SHP77 (cell line): ENCODE results near the gene AKR1D1.
"Not testable (repeated sequence)": the region's sequence is repeated elsewhere in the genome, so short reads cannot be mapped to it uniquely, and the experiment has no call there.

Source experiments
- DNase-seq, 2 experiments: peaks; one replicate each; lab custom pipeline; 2025; lab: John Stamatoyannopoulos, UW

AKR1D1 gene

GRCh38 chr7:138122162-138122561, 45.9 kb downstream of the AKR1D1 start:
- no peak for DNase-seq

DNA sequence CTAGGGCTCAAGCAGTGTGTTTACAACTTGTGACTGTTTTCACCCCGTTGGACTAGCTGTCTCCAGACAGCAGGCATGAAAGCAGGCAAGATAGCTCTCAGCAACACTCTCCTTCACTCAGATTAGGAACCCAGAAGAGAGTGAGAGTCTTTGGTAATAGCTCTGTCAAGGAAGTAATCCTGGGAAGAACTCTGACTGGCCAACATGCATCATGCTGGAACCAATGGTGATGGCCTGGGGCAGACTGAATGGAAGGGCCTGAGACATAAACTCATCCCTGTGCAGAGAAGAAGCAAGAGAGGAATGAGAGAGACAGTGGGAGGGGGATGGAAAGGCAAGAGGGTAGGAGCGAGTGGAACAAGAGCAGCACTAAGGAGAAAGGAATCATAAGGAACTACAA, 48.9 kb downstream of the AKR1D1 start:
- DNase-seq: no peak

DNA sequence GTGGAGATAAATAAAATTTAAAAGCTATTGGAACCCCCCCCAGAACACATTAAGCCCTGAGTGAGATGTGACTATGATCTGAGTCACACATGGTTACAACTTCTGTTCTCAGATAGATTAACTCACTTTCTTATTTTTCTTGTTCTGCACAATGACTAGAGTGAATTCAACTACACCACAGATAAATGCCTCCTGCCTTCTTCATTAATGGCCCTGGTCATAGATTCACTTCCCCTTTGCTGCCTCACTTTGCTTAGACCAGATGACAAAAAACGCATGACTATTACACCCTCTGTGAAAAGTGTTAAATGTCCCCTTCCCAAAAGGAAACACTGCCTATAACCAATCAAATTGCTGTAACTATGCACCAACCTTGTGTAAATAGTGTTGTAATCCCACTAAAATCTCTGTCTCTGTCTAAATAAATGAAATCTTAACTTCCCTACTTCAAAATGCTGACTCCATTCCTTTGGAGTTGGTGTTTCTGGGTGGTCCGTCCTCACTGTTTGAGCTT, 49.4 kb downstream of the AKR1D1 start:
- no peak for DNase-seq

GRCh38 chr7:138126928-138127327, 50.7 kb downstream of the AKR1D1 start:
- no peak for DNase-seq

DNA sequence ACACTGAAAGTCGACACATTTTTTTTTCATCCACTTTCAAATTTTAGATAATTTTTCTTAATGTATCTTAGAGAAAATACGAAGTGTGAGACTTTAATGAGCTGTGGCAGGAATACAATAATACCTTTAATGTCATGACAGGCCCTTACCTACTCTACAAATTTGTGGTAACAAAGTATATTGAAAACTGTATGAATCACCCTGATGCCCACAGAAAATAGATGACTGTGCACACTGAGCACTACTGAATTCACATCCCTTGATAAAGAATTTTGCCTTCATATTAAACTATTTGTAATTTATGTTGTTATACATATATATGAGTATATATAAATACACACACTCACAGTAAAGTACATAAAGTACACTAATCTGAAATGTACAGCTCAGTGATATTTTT, 51.7 kb downstream of the AKR1D1 start:
- DNase-seq: no peak

DNA sequence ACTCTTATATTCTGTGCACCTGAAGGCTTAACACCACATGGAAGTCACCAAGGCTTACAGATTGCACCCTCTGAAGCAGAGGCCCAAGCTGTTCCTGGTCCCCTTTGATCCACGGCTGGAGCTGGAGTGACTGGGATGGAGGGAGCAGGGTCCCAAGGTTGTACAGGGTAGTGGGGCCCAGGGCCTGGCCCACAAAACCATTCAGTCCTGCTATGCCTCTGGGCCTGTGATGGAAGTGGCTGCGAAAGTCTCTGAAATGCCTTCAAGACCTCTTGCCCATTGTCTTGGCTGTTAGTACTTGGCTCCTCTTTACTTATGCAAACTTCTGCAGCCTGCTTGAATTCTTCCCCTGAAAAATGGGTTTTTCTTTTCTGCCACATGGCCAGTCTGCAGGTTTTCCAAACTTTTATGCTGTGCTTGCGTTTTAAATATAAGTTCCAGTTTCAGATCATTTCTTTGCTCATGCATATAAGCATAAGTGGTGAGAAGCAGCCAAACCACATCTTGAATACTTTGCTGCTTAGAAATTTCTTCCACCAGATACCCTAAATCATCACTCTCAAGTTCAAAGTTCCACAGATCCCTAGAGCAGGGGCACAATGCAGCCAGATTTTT, 53.4 kb downstream of the AKR1D1 start:
- DNase-seq: no peak

- DNase-seq: no peak
Measured at GRCh38 chr7:138137423-138138171, 61.3 kb downstream of the AKR1D1 start.

DNA sequence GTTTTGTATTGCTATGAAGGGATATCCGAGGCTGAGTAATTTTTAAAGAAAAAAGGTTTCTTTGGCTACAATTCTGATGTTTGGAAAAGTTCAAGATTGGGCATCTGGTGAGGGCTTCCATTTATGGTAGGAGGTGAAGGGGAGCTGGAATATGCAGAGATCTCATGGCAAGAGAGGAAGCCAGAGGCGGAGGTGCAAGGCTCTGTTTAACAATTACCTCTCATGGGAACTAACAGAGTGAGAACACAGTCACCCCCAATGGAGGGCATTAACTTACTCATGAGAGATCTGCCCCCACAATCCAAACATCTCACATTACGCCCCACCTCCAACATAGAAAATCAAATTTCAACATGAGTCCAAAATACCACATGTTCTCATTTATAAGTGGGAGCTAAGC, 62.0 kb downstream of the AKR1D1 start:
- no peak for DNase-seq

DNA sequence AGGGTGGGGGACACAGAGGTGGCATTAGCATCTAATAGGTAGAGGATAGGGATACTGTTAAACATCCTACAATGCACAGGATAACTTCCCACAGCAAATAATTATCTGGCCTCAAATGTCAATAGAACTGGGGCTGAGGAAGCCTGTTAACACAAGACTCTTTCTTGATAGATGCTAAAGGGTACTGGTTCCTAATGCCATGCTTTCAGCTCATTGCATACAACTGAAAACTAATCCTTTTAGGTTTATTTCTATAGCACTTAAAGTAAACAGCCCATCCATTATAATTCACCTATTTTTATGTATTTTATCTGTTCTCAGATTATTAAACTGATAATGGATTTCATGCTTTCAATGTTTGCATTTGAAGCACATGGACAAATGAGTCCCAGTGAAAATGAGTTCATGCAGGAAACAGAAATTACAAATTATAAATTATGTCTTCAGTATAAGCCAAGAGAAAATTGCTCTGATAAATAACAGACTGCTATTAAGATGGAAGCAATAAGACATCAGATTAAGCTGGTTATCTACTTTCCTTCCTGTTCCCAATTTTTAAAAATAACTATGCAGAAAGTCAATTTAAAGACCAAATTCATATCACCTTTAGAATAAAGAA, 66.4 kb downstream of the AKR1D1 start:
- no peak for DNase-seq

- no peak for DNase-seq
Measured at GRCh38 chr7:138144958-138145357, 68.7 kb downstream of the AKR1D1 start.

- not testable (repeated sequence) for DNase-seq
Measured at GRCh38 chr7:138146221-138146620, 70.0 kb downstream of the AKR1D1 start.

DNA sequence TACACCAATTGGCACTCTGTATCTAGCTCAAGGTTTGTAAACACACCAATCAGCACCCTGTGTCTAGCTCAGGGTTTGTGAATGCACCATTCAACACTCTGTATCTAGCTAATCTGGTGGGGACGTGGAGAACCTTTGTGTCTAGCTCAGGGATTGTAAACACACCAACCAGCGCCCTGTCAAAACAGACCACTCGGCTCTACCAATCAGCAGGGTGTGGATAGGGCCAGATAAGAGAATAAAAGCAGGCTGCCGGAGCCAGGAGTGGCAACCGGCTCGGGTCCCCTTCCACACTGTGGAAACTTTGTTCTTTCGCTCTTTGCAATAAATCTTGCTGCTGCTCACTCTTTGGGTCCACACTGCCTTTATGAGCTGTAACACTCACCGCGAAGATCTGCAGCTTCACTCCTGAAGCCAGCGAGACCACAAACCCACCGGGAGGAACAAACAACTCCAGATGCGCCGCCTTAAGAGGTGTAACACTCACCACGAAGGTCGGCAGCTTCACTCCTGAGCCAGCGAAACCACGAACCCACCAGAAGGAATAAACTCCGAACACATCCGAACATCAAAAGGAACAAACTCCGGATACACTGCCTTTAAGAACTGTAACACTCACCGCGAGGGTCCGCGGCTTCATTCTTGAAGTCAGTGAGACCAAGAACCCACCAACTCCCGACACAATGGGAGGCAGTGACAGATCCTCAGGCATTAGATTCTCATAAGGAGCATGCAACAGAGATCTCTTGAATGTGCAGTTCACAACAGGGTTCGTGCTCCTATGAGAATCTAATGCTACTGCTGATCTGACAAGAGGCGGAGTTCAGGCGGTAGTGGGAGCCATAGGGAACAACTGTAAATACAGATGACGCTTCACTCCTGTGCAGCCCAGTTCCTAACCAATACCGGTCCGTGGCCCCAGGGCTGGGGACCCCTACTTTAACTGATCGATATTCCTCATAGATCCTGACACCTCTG, 70.8 kb downstream of the AKR1D1 start:
- not testable (repeated sequence) for DNase-seq

GRCh38 chr7:138151731-138152577, 75.7 kb downstream of the AKR1D1 start:
- DNase-seq: no peak

DNA sequence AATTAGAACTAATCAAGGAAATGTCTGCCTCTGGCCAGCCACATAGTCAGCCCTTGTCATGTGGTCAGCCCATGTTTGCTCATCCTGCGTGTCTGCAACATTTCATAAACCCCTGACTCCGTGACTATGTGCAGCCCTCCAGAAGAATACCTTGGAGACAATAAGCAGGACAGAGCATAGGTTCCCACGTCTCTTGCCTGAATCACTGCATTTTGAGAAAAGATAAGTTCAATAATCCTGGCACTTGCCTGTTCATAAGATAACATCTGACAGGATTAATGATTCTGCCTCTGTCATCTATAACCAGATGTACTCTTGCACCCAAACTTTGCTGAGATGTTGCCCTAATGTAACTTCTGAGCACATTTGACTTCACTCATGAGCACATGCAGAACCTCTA, 78.4 kb downstream of the AKR1D1 start:
- no peak for DNase-seq

GRCh38 chr7:138157702-138158101, 81.4 kb downstream of the AKR1D1 start:
- no peak for DNase-seq

- DNase-seq: no peak
Measured at GRCh38 chr7:138158739-138159528, 82.7 kb downstream of the AKR1D1 start.

DNA sequence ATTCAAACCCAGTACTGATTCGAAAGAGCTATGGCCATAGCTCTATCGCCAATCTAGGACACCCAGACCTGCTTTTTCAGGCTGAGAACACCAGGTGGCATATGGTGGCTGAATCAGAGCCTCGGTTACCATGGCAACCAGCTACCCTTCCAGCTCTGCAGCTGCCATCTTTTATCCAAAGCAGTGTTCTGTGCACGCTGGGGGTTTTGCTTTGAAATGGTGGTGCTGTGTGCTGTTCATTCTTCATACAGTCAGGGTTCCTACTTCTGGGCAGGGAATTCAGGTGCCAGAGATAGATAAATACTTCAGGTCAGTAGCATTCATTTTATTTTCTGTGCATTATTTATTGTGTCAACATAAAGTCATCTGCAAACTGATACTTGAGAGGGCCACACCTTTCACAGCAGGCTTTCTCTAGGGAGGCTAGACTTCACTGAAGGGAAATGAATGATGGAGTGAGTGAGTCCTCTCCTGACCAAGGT, 85.4 kb downstream of the AKR1D1 start:
- DNase-seq: peak; percentile 98 to 99

GRCh38 chr7:138162236-138162635, 86.0 kb downstream of the AKR1D1 start:
- DNase-seq: peak in 1 of 2 experiments; percentile 12

GRCh38 chr7:138163800-138164199, 87.5 kb downstream of the AKR1D1 start:
- DNase-seq: no peak

- DNase-seq: no peak
Measured at GRCh38 chr7:138164804-138165203, 88.5 kb downstream of the AKR1D1 start.
